ENCODE measurements around the gene CHD9.
"Not testable (repeated sequence)": the region's sequence is repeated elsewhere in the genome, so short reads cannot be mapped to it uniquely, and the experiment has no call there.

The CHD9 gene

DNA sequence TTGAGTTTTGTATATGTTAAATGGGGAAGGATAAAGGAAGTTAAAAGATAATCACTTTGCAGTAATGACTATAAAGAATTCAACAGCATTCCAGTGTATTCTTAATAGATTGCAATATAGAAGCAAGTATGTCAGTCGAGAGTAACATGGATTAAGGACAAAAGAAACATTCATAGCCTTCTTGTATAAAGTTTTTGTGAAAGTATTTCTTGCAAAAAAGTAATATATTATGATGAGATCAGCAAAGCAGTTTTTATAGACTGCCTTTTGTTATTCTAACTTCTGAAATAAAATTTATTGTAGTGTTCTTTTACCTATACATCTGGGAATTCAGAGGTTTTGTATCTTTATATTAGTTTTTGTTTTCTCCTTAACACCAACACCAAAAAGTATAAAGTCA, 194.5 kb downstream of the CHD9 start:
- ChIA-PET POLR2A (no interaction called here), CTCF (no interaction called here)
- TF ChIP-seq TARDBP (IDR thresholded peaks at IDR 0.05) (no peak), CTBP1 (IDR thresholded peaks at IDR 0.05; ENCODE audit: borderline replicate concordance) (no peak), L3MBTL2 (conservative IDR thresholded peaks at IDR 0.05) (no peak), SUZ12 (IDR thresholded peaks at IDR 0.05) (no peak), FOXK2 (IDR thresholded peaks at IDR 0.05) (no peak), SP1 (IDR thresholded peaks at IDR 0.05) (no peak), BHLHE40 (IDR thresholded peaks at IDR 0.05; ENCODE audit: borderline replicate concordance) (no peak), ELF4 (IDR thresholded peaks at IDR 0.05) (no peak), NFRKB (IDR thresholded peaks at IDR 0.05) (no peak), FOXM1 (IDR thresholded peaks at IDR 0.05; ENCODE audit: borderline replicate concordance) (no peak), LEF1 (IDR thresholded peaks at IDR 0.05; ENCODE audit: borderline replicate concordance) (no peak), HDGF (IDR thresholded peaks at IDR 0.05; ENCODE audit: borderline replicate concordance) (no peak), ARNT (IDR thresholded peaks at IDR 0.05) (no peak), ZNF384 (IDR thresholded peaks at IDR 0.05) (no peak), FOXA1 (IDR thresholded peaks at IDR 0.05) (no peak)
- TF ChIP-seq, protein P1, sequence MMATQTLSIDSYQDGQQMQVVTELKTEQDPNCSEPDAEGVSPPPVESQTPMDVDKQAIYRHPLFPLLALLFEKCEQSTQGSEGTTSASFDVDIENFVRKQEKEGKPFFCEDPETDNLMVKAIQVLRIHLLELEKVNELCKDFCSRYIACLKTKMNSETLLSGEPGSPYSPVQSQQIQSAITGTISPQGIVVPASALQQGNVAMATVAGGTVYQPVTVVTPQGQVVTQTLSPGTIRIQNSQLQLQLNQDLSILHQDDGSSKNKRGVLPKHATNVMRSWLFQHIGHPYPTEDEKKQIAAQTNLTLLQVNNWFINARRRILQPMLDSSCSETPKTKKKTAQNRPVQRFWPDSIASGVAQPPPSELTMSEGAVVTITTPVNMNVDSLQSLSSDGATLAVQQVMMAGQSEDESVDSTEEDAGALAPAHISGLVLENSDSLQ (IDR thresholded peaks at IDR 0.05) = no peak
- DNase-seq (ENCODE audit: extremely low spot score) = no peak

DNA sequence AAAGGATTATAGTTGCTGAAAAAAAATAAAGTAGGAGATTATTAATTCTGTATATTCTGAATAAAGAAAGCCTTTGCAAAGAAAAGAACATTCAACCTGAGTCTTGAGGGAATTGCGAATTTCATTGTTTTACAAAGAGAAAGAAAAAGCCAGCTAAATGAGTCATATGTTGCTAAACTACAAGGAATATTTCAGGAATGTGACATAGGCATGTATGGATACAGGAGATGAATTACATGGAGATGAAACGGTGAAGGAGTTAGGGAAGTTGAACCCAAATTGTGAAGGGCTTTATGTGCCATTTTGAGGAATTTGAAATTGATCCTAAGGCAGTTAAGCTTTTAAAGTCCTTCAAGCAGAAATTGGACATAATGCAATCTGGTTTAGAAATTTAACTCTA, 202.2 kb downstream of the CHD9 start:
- CTCF ChIA-PET = no interaction called here
- TF ChIP-seq ELF4 (IDR thresholded peaks at IDR 0.05) (no peak), ARNT (IDR thresholded peaks at IDR 0.05) (no peak), FOXA1 (IDR thresholded peaks at IDR 0.05) (no peak)
- POLR2A ChIA-PET = no interaction called here
- DNase-seq (ENCODE audit: extremely low spot score) = no peak

DNA sequence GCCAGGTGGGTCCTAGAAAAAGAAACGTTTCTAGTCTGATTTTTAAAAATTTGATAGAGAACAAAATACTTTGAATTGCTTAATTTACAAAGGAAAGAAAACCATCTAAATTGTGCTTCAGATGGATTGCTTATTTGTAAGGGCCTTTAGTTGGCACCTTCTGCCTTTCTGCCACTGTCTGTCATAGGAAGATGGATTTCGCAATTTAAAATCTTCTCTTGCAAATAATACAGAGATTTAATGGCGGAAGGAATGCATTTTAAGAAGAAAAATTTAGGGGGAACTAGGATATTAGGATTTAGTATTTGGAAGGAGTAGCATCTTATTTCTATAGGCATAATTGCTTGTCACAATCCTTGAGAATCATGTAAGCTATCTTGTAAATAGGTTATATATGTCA, 204.0 kb downstream of the CHD9 start:
- no peak for DNase-seq (ENCODE audit: extremely low spot score)
- ChIA-PET CTCF (no interaction called here), POLR2A (no interaction called here)
- TF ChIP-seq NFRKB (IDR thresholded peaks at IDR 0.05) (no peak), FOXM1 (IDR thresholded peaks at IDR 0.05; ENCODE audit: borderline replicate concordance) (no peak), SP1 (IDR thresholded peaks at IDR 0.05) (no peak), BHLHE40 (IDR thresholded peaks at IDR 0.05; ENCODE audit: borderline replicate concordance) (no peak), FOXA1 (IDR thresholded peaks at IDR 0.05) (no peak), FOXK2 (IDR thresholded peaks at IDR 0.05) (no peak), ARNT (IDR thresholded peaks at IDR 0.05) (no peak), SUZ12 (IDR thresholded peaks at IDR 0.05) (no peak), L3MBTL2 (conservative IDR thresholded peaks at IDR 0.05) (no peak), HDGF (IDR thresholded peaks at IDR 0.05; ENCODE audit: borderline replicate concordance) (no peak), CTBP1 (IDR thresholded peaks at IDR 0.05; ENCODE audit: borderline replicate concordance) (no peak), LEF1 (IDR thresholded peaks at IDR 0.05; ENCODE audit: borderline replicate concordance) (no peak), TARDBP (IDR thresholded peaks at IDR 0.05) (no peak), ELF4 (IDR thresholded peaks at IDR 0.05) (no peak), ZNF384 (IDR thresholded peaks at IDR 0.05) (no peak)
- TF ChIP-seq, protein P1 (IDR thresholded peaks at IDR 0.05) = no peak

DNA sequence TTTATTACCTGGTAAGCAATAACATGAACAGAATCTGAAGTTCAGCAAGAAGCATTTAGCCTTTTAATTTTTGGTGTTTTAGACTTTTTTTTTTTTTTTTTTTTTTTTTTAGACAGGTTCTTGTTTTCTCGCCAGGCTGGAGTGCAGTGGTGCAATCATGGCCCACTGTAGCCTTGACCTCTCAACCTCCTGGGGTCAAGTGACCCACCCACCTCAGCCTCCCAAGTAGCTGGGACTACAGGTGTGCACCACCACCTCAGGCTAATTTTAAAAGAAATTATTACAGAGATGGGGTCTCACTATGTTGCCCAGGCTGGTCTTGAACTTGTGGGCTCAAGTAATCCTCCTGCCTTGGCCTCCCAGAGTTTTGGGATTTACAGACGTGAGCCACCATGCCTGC, 206.5 kb downstream of the CHD9 start:
- CTCF ChIA-PET = no interaction called here
- TF ChIP-seq ZNF384 (IDR thresholded peaks at IDR 0.05) (no peak), HDGF (IDR thresholded peaks at IDR 0.05; ENCODE audit: borderline replicate concordance) (no peak), CTBP1 (IDR thresholded peaks at IDR 0.05; ENCODE audit: borderline replicate concordance) (no peak), SP1 (IDR thresholded peaks at IDR 0.05) (no peak), TARDBP (IDR thresholded peaks at IDR 0.05) (no peak), SUZ12 (IDR thresholded peaks at IDR 0.05) (no peak), BHLHE40 (IDR thresholded peaks at IDR 0.05; ENCODE audit: borderline replicate concordance) (no peak), ARNT (IDR thresholded peaks at IDR 0.05) (no peak), ELF4 (IDR thresholded peaks at IDR 0.05) (no peak), L3MBTL2 (conservative IDR thresholded peaks at IDR 0.05) (no peak), NFRKB (IDR thresholded peaks at IDR 0.05) (no peak), FOXM1 (IDR thresholded peaks at IDR 0.05; ENCODE audit: borderline replicate concordance) (no peak), FOXK2 (IDR thresholded peaks at IDR 0.05) (no peak), LEF1 (IDR thresholded peaks at IDR 0.05; ENCODE audit: borderline replicate concordance) (no peak), FOXA1 (IDR thresholded peaks at IDR 0.05) (no peak)
- TF ChIP-seq, protein P1 (IDR thresholded peaks at IDR 0.05) = no peak
- POLR2A ChIA-PET = no interaction called here
- DNase-seq (ENCODE audit: extremely low spot score) = no peak

DNA sequence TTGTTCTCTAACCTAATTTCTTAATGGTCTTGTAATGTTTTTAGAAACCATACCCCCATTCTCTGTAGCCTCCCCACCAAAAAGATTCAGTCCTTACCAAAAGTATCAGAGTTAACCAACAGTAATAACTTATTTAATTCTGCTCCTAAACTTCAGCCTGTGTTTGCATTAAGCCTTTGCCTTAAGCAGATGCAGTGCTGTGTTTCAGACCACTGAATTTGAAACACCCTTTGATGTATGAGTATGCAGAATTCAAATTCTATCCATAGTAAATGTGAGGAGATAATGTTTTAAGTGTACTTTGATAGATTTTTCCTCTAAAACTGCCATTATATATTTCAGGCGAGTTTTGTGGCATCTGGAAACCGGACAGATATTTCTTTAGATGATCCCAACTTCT, 207.9 kb downstream of the CHD9 start:
- TF ChIP-seq L3MBTL2 (conservative IDR thresholded peaks at IDR 0.05) (no peak), FOXM1 (IDR thresholded peaks at IDR 0.05; ENCODE audit: borderline replicate concordance) (no peak), TARDBP (IDR thresholded peaks at IDR 0.05) (no peak), ARNT (IDR thresholded peaks at IDR 0.05) (no peak), BHLHE40 (IDR thresholded peaks at IDR 0.05; ENCODE audit: borderline replicate concordance) (no peak), SP1 (IDR thresholded peaks at IDR 0.05) (no peak), HDGF (IDR thresholded peaks at IDR 0.05; ENCODE audit: borderline replicate concordance) (no peak), SUZ12 (IDR thresholded peaks at IDR 0.05) (no peak), CTBP1 (IDR thresholded peaks at IDR 0.05; ENCODE audit: borderline replicate concordance) (no peak), ZNF384 (IDR thresholded peaks at IDR 0.05) (no peak), FOXA1 (IDR thresholded peaks at IDR 0.05) (no peak)
- ChIA-PET POLR2A (no interaction called here), CTCF (no interaction called here)
- DNase-seq (ENCODE audit: extremely low spot score) = no peak

DNA sequence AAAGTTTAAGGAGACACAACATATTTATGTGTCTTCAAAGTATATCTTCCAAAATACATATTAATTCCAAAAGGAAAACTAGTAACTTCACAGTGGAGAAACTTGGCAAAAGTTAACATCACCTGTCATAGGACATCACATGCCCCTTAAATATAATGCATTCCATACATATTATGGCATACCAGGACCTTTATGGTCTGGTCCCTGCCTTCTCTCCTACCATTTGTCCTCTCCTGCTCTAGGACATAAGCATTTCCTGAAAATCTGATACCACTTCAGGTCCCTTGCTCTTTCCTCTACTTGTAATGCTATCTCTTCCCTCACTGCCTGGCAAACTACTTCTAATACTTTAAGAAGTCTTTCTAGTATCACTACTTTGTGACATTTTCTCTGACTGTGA, 211.4 kb downstream of the CHD9 start:
- ChIA-PET POLR2A (no interaction called here), CTCF (no interaction called here)
- TF ChIP-seq NFRKB (IDR thresholded peaks at IDR 0.05) (no peak), SP1 (IDR thresholded peaks at IDR 0.05) (no peak), TARDBP (IDR thresholded peaks at IDR 0.05) (no peak), L3MBTL2 (conservative IDR thresholded peaks at IDR 0.05) (no peak), ARNT (IDR thresholded peaks at IDR 0.05) (no peak), FOXK2 (IDR thresholded peaks at IDR 0.05) (no peak), ELF4 (IDR thresholded peaks at IDR 0.05) (no peak), SUZ12 (IDR thresholded peaks at IDR 0.05) (no peak), CTBP1 (IDR thresholded peaks at IDR 0.05; ENCODE audit: borderline replicate concordance) (no peak), LEF1 (IDR thresholded peaks at IDR 0.05; ENCODE audit: borderline replicate concordance) (no peak), BHLHE40 (IDR thresholded peaks at IDR 0.05; ENCODE audit: borderline replicate concordance) (no peak), FOXA1 (IDR thresholded peaks at IDR 0.05) (no peak), HDGF (IDR thresholded peaks at IDR 0.05; ENCODE audit: borderline replicate concordance) (no peak), FOXM1 (IDR thresholded peaks at IDR 0.05; ENCODE audit: borderline replicate concordance) (no peak), ZNF384 (IDR thresholded peaks at IDR 0.05) (no peak)
- TF ChIP-seq, protein P1 (IDR thresholded peaks at IDR 0.05) = no peak
- DNase-seq (ENCODE audit: extremely low spot score) = no peak

DNA sequence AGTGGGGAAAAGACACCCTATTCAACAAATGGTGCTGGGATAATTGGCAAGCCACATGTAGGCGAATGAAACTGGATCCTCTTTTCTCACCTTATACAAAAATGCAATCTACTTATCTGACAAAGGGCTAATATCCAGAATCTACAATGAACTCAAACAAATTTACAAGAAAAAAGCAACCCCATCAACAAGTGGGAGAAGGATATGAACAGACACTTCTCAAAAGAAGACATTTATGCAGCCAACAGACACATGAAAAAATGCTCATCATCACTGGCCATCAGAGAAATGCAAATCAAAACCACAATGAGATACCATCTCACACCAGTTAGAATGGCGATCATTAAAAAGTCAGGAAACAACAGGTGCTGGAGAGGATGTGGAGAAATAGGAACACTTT, 223.7 kb downstream of the CHD9 start:
- POLR2A ChIA-PET = not testable (repeated sequence)

More for the DNA sequence above, 223.7 kb downstream of the CHD9 start:
- DNase-seq (ENCODE audit: extremely low spot score); CTCF ChIA-PET: not testable (repeated sequence)
